ENCODE measurements around the gene RC3H2.

Gene RC3H2

GRCh38 chr9:122800066-122801060 is 104.8 kb downstream of the RC3H2 start, which contains the start of gene OR1K1:
OR1K1 (plus strand) TSS chr9:122800123; CDS start chr9:122800123, 0 bp downstream.
- no peak for DNase-seq

GRCh38 chr9:122797316-122798063 is 107.7 kb downstream of the RC3H2 start:
- no peak for DNase-seq

Measured in activated T-cell treated with anti-CD3 and anti-CD28 coated beads for 4 hours (primary cell).